GM12801 (cell line): ENCODE data around the gene KRT35.

Source experiments
- CTCF ChIP-seq: IDR thresholded peaks from one replicate; pipeline ENCODE4 v1.5.1; 2011; ENCODE audit warnings: control low read depth; ENCODE audit not compliant: insufficient read length; ENCODE audit errors: extremely low read depth

KRT35 gene

GRCh38 chr17:41481036-41481435, at the start of gene KRT35:
Gene KRT35 (minus strand): TSS chr17:41481151. CDS start chr17:41481097, 54 bp downstream.
- TF ChIP-seq CTCF, result no peak

- no peak for TF ChIP-seq CTCF
Measured at GRCh38 chr17:41530062-41531048, 49.4 kb upstream of the KRT35 start.

GRCh38 chr17:41529491-41529915, 48.6 kb upstream of the KRT35 start:
- no peak for TF ChIP-seq CTCF

- no peak for TF ChIP-seq CTCF
Measured at GRCh38 chr17:41528959-41529353, 48.0 kb upstream of the KRT35 start.

- TF ChIP-seq CTCF, result no peak
Measured at GRCh38 chr17:41527063-41528023, 46.4 kb upstream of the KRT35 start.

GRCh38 chr17:41524261-41524660, 43.3 kb upstream of the KRT35 start:
- no peak for TF ChIP-seq CTCF

- TF ChIP-seq CTCF, result no peak
Measured at GRCh38 chr17:41523787-41524186, 42.8 kb upstream of the KRT35 start.
